NCI-H748 treated with DMSO at 0.1 percent for 48 hours (cell line): ENCODE data around the gene VPS4B.
"Not testable (repeated sequence)": the region's sequence is repeated elsewhere in the genome, so short reads cannot be mapped to it uniquely, and the experiment has no call there.

Experiments used
- DNase-seq: peaks from one replicate; lab custom pipeline; 2025; lab: John Stamatoyannopoulos, UW

The VPS4B gene

DNA sequence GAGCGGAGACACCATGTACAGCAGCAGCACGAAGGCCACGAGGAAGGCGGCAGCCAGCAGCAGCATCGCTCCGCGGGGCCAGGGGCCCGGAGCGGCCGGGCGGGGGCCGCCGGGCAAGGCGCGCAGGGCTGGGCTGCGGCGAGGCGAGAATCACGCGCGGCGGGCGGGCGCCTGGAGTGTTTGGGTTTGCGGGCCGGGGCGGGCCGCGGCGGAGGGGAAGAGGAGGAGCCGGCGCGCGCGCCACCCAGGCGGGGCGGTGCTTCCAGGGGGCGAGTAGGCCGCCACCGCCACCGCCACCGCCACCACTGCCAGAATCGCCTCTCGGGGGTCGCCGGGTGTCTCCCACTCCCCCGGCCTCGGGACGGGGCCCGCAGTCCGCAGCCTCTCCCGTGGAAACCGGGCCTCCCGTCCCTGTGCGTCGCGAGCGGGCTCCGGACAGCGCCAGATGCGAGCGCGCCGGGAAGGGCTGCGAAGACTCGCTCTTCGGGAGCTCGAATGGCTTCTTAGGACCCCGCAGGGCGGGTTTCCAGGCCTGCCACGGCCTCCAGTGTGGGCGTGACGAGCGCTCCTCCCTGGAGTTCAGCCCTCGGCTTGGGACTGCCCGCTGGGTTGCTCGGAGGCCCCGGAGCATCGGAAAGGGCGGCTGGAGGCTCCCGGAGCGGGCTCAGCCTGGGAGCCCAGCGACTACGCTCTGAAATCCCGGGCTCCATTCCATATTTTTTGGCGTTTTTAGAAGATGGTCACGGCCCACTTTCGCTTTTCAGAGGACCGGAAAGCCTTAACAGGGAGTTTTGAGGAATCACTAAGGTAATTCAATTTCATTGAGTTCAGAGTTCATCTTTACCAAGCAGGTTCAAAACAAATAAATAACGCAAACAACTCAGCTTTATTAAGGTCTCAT is 55.0 kb downstream of the VPS4B start, which contains the start of gene KDSR:
TSS of gene KDSR (minus strand) at position 154 of the 901 bp plus-strand sequence. CDS start at position 66, 88 bp downstream.
- peak; percentile 75 for DNase-seq

DNA sequence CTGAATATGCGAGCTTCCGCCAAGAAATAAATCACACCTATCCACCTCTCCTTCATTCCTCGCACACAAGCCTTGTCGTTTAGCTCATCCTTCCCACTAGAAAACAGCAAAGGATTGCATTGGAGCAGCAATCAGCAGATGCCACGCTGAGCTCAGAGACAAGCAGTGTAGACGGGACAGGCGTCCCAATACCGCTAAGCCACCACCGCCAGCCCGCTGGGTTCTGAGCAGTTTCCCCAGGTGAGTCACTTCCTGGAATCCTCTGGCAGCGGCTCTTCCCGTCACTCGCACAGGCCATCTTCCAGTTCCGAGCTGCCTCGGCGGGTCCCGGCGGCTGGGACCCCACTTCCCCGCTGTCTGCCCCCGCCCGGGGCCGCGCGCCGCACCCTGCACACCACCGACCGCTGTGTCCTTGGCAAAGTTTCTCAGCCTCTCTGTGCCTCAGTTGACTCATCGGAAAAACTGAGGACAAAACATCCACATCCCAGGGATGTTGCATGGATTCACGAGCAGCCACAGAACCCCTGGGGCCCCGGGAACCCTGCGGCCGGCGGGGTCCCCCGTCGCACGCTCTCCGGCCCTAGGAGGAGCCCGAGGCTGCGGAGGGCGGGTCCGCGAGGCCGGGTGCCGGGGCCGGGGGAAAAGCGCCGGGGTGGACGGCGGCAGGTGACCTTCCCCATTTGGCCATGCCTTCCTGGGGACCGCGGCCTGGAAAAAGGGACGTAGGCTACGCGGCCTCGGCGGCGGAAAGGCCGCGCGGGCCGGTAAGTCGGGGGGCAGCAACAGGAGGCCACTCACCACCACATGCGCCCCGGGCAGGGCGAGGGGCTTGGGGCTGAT is 55.8 kb downstream of the VPS4B start:
- peak; percentile 30 for DNase-seq

DNA sequence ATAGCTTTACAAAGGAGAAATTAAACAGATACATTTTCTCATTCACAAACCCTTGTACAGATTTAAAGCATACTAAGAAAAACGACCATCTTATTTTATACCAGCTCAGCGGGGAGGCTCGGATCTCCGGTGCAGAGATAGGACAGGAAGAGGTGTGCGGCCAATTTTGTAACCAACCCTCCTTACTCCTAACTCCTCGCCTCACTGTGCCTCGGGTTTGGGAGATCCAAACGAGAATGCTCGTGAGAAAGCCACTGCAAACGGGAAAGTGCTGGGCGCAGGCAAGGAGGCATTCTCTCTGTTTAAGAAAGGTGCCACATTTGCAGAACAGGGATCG is 56.4 kb downstream of the VPS4B start:
- DNase-seq, result no peak

DNA sequence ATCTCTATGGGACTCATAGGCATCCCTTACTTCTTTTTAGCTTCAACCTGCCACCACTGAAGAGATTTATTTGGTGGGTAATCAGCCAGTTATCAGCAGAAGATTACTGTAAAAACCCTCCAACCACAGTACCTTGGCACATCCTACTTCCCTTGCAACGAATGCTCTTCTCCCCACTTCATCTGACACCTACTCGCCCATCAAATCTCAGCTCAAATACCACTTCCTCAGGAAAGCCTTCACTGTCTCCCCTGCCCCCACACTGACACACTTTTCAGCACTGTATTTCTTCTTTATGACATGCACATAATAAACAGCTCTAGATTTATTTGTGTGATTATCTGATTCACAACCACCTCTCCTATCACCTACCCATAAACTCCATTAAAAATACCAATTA is 58.3 kb downstream of the VPS4B start:
- DNase-seq, result no peak

DNA sequence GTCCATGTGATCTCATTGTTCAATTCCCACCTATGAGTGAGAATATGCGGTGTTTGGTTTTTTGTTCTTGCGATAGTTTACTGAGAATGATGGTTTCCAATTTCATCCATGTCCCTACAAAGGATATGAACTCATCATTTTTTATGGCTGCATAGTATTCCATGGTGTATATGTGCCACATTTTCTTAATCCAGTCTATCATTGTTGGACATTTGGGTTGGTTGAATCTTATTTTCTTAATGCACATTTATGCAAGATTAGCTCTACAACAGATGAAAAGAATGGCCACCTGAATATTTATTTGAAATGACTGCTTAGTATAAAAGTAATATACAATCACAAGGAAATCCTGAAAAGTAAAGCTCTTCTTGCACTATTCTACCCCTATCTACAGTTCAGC is 58.9 kb downstream of the VPS4B start:
- not testable (repeated sequence) for DNase-seq

DNA sequence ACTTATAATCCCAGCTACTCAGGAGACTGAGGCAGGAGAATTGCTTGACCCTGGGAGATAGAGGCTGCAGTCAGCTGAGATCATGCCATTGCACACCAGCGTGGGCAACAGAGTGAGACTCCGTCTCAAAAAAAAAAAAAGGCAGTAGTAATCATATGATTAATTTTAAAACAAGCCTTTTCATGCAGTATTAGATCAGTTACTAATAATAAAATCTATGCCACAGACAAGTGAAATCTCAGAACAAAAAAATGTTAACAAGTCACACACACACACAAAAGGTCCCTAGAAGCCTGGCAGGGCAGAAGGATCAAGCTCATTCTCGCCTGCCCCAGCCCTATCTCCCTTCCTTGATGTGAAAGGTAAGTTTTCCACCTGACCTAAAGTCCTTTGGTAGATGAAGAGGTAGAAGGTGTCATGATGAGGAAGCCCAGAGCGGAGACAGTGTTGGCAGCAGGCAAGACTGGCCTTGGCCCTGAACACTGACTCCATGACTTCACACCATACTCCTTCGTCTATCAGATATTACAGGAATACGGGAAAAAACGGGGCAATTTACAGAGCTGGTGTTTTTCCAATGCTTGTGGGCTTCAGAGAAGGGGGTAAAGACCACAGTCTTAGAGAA is 65.9 kb downstream of the VPS4B start:
- DNase-seq, result no peak

DNA sequence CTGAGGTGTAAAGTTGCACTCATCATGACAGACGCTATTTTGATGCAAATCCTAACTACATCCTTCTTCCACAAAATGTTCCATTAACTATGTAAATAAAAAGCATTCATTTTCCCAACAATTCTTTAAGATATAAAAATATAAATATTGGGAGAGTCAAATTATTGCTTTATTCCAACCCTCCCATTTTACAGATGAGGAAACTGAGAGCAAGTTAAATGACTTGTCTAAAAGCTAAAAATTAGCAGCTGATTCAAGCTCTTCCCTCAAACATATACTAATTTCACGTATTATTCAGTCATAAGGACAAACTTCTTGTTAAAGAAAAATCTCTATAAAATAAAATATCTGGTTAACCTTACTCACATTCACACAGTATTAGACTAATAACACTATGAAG is 72.0 kb downstream of the VPS4B start:
- no peak for DNase-seq

DNA sequence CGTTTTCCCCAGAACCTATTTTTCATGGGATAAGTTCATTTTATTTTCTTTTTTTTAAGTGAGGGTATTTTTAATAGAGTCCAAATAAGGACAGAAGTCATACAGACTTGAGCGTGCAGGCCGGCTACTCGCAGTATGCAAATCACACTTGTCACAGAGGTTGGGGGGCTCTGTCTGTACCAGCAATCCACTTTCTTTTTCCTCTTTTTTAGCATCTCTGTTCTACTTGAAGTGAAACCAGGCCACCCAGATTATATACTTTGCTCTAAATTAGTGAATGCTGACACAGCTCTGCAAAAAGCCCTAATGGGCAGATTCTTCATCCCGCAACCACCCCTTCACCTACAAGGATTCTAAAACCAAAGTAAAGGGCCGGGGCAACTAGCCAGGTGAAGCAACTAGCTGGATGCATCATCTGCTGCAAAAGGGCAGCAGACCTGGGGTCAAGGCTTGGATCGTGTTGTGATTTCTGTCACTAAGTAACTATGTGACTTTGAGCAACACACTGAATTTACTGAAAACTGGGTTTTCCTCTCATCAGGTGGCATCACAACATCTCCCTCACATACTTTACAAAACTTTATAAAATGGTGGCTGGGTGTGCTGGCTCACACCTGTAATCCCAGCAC is 73.7 kb downstream of the VPS4B start:
- no peak for DNase-seq

DNA sequence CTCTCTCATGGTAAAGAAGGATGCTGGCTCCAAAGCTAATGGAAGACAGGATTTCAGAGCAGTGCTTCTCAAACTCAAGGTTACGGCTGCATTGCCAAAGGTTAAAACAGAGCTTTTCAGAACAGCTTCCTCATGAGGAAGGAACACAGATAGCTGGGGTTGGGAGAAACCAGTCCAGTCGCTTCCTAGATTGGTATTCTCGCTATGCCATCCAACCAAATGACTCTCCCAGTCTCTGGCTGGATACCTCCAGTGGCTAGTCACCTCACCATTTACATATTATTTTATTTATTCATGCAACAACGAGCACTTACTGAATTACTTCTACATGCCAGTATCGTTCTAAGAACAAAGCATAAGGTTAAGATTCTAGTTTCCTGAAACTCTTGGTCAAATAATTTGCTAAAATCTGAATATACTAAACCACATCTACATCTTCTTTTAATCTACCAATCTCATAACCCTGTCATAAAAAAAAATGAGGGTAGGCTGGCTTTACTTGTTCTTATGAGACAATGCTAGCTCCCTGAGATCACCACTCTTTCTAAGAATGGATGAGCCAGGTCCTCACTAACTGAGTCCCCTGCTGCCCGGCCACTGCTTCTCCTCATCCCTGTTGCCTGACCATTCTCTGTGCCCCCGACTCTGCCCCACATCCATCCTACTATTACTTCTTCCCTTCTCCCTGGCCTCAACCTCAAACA is 75.6 kb downstream of the VPS4B start:
- DNase-seq, result no peak

DNA sequence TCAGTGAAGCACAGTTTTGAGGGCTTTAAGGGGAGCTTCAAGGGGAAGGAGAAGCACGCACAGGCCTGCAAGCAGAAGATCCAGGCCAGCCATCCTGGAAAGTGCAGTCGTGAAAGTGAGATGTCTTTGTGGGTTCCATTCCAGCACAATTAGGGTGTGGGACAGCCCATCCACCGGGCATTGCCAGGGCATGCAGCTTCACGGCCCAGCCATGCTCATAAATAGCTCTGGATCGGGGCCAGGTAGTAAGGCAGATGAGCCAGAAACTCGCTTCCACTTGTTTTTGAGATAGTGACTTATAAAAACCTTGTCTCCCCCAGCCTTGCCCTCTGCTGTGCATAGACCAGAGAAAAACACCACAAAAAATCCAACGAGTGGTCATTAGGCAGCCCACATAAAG is 76.2 kb downstream of the VPS4B start:
- no peak for DNase-seq

DNA sequence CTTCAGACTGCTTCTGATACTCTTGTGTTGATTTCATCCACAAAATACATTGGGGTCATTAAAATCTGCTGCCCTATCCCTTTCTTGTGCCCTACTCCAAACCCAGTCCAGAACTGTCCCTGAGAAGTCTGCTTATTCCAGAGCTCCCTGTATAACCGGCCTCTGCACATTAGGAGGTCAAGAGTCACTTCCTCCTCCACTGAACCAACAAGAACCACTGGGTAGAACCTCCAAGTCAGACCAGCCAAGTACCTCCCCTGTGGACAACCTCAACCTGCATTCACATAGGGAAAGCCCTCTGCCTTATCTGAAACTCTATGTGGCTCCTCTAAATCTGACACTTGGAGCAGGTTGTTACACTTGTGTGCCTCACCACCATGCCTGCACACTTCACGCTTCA is 77.4 kb downstream of the VPS4B start:
- no peak for DNase-seq

DNA sequence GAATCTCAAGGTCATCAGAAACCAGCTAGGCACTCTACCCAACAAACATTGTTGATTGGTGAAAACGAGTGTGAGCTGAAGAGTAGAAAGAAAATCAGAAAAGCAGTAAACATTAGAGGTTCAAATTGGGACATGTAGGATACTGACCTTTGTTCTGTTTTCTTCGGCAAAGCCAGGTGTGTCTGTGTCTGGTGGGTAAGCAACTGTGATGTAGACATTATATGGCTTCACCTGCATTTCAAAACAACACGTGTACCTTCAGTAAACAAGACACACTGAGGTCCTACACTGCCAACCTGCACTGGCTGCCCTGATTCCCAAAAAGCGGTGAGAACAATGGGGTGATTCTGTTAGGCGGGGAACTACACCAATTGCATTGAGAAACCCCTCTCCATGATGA is 78.0 kb downstream of the VPS4B start:
- no peak for DNase-seq

DNA sequence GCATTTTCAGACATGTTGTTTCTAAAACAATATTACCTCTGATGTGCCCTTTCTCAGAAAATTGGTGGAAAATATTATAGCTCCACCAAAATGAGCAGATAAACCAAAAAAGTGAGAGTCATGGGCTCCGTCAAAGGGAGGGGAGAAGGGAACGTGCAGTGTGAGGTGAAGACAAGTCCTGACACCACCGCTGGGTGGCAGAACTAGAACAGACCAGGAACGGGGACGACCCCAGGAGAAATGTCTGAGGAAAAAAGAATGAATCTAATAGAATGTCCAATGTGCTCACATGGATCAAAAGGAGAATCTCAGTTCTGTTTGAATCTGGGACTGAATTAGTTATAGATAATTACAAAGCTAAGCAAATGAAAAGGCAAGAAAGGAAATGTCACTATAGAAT is 80.1 kb downstream of the VPS4B start:
- no peak for DNase-seq

DNA sequence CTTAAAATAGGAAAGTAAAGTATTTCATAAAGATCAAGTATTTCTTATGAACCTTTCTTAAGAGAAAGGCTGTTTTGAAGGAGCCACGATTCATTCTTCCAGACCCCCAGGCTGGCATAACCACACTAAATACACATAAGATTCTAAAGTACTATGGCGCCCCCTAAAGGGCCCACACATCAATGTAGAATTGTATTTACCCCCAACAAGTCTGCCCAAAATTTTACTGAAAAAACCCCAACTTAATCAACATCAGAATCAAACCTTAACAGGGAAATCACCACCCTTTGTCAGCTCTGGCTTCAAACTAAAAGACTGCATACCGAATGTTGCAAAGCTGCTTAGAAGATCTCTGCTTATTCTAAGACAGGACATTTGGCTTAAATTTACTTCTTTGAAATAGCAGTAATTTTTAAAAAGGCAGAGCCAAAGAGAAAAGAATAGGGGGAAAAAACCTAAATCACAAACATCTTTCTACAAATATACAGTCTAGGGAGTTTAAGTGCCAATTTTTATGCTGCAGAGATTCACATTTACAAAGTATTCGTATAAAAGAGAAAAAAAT is 82.3 kb downstream of the VPS4B start:
- DNase-seq, result peak; percentile 60
